ENCODE data around the gene EIF4G3. TPM values are rescaled to one million over a fixed set of nuclear protein-coding genes. Genes with fewer than 3 reads are reported as not detected.
"Not testable (repeated sequence)": the region's sequence is repeated elsewhere in the genome, so short reads cannot be mapped to it uniquely, and the experiment has no call there.

EIF4G3 gene
- total RNA-seq, 4 donors from 2014 or later: 68.9 to 110 (median 104) TPM

DNA sequence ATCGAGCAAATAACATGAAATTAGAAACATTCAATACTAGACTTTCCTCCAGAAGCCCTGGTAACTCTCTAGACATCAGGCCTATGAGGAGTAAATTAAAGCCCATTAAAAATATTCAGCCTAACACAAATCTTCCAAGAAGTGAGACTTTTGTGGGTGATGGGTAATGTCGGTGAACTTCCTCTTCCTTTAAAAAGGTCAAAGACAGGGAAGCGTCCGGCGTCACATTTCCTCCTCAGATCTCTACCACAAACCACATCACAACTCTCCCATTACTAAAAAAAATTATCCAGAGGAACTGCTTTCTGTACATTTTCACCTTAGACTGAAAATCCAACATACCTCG, 1.4 kb downstream of the EIF4G3 start:
- peak overlapping the region; percentile 89 to 96 (median 92) for H3K27ac ChIP-seq
- no peaks in the 10 kb centered on the region for H3K36me3 ChIP-seq
- intact Hi-C loops (cut with DNase I): no loop called here
- WGBS, 2 donors: 0% methylated on average over 6 of the region's 6 CpGs
- TF ChIP-seq, protein P1, sequence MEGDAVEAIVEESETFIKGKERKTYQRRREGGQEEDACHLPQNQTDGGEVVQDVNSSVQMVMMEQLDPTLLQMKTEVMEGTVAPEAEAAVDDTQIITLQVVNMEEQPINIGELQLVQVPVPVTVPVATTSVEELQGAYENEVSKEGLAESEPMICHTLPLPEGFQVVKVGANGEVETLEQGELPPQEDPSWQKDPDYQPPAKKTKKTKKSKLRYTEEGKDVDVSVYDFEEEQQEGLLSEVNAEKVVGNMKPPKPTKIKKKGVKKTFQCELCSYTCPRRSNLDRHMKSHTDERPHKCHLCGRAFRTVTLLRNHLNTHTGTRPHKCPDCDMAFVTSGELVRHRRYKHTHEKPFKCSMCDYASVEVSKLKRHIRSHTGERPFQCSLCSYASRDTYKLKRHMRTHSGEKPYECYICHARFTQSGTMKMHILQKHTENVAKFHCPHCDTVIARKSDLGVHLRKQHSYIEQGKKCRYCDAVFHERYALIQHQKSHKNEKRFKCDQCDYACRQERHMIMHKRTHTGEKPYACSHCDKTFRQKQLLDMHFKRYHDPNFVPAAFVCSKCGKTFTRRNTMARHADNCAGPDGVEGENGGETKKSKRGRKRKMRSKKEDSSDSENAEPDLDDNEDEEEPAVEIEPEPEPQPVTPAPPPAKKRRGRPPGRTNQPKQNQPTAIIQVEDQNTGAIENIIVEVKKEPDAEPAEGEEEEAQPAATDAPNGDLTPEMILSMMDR (IDR thresholded peaks at IDR 0.05): no peak
- peak in 1 of 2 donors; percentile 34 for TF ChIP-seq POLR2A (IDR thresholded peaks at IDR 0.05)
- DNase-seq: peak; percentile 28 to 35
- H3K4me1 ChIP-seq: peaks cover 26 to 33% of the 10 kb centered on the region in 2 donors
- peak overlapping the region; percentile 17 to 85 (median 77) for H3K4me3 ChIP-seq (replicated peaks in 1 of 3)
- no peaks in the 10 kb centered on the region for H3K9me3 ChIP-seq
- H3K27me3 ChIP-seq: no peaks in the 10 kb centered on the region

DNA sequence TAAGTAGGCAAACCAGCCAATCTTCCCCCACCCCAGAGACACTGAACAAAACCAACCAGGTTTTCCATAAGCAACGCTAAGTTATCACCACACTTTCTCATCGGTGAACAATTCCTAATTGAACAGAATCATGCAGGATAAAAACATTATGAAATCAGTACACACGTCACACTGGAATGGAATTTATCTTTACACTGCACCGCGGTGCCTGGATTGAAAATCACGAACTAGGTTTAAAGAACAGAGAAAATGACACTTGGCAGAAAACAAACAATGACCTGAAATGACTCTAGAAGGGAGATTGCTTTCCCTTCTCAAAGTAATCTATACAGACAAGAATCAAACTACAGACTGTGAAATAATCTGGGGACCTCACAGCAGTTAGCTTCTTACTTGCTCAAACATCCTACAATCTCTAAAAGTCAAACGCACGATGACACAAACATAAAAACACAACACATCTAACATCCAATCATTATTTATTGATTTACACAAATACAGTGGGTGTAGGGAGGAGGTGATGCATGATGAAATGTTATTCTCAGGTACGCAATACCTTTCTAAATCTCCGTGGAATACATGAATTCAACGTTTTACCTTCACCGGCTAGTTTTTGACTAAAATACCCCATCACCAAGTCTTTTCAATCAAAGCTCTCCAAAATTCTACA, 1.9 kb downstream of the EIF4G3 start:
- H3K4me1 ChIP-seq: peaks cover 28 to 33% of the 10 kb centered on the region in 2 donors
- WGBS, 2 donors: 9% methylated on average over 12 of the region's 12 CpGs
- H3K27ac ChIP-seq: peak overlapping the region; percentile 89 to 96 (median 92)
- no peaks in the 10 kb centered on the region for H3K9me3 ChIP-seq
- no peaks in the 10 kb centered on the region for H3K27me3 ChIP-seq
- no peaks in the 10 kb centered on the region for H3K36me3 ChIP-seq
- TF ChIP-seq, protein P1 (IDR thresholded peaks at IDR 0.05): no peak
- TF ChIP-seq POLR2A (IDR thresholded peaks at IDR 0.05): no peak
- intact Hi-C loops (cut with DNase I): no loop called here
- H3K4me3 ChIP-seq (replicated peaks in 1 of 3): peak overlapping the region; percentile 17 to 85 (median 77)
- DNase-seq: no peak

DNA sequence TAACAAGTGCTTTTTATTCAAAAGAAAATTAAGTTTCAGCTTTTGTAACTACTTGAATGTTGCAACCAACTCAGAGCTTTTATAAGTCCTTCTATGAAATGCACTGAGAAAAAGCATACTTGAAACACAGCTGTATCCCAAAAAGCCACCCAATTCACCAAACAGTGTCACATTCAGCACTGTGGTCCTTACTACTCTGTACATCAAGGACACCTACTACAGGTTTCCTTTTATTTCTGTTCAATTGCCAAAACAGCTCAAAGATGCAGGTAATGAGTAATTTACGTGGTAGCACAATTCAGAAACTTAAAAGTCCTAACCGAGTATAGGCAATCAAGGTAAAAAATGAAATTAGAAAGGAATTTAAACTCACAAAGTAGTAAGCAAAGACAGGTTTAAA, 2.5 kb downstream of the EIF4G3 start:
- intact Hi-C loops (cut with DNase I): no loop called here
- WGBS, 2 donors: 46 to 60% methylated on average over 2 of the region's 2 CpGs
- Histone ChIP-seq H3K27me3 (no peaks in the 10 kb centered on the region), H3K36me3 (peaks cover 0 to under 1% of the 10 kb centered on the region in 2 donors), H3K27ac (peak overlapping the region; percentile 89 to 96 (median 92)), H3K4me3 (replicated peaks in 1 of 3) (peak overlapping the region in 1 of 3 donors; percentile 77), H3K4me1 (peaks cover 28 to 33% of the 10 kb centered on the region in 2 donors), H3K9me3 (no peaks in the 10 kb centered on the region)
- no peak for DNase-seq
- TF ChIP-seq POLR2A (IDR thresholded peaks at IDR 0.05): no peak
- TF ChIP-seq, protein P1 (IDR thresholded peaks at IDR 0.05): no peak

DNA sequence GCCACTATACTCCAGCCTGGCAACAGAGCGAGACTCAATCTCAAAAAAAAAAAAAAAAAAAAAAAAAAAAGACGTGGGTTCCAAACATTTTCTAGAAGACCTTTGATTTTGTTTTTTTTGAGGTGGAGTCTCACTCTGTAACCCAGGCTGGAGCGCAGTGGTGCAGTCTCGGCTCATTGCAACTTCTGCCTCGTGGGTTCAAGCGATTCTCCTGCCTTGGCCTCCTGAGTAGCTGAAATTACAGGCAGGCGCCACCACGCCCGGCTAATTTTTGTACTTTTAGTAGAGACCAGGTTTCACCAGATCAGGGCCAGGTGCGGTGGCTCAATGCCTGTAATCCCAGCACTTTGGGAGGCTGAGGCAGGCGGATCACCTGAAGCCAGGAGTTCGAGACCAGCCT, 3.6 kb downstream of the EIF4G3 start:
- DNase-seq; H3K9me3 ChIP-seq; H3K36me3 ChIP-seq; H3K27me3 ChIP-seq; H3K4me3 ChIP-seq (replicated peaks in 1 of 3); H3K27ac ChIP-seq; intact Hi-C loops (cut with DNase I): not testable (repeated sequence)
- WGBS, 2 donors: 91% methylated on average over 12 of the region's 12 CpGs
- H3K4me1 ChIP-seq: peaks cover 28 to 33% of the 10 kb centered on the region in 2 donors

DNA sequence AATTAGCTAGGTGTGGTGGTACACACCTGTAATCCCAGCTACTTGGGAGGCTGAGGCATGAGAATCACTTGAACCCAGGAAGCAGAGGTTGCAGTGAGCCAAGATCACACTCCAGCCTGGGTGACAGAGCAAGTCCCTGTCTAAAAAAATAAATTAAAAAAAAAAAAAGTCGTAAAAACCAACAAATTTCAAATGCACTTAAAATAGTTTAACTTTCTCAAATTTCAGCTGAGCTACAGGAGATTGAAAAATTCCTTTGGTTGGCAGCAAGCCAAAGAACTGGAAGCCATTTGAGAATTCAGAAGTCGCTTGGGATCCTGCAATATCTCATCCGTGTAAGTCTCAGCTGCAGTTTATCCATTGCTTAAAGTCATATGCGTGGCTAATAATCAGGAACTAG, 5.9 kb downstream of the EIF4G3 start:
- Histone ChIP-seq H3K27ac (peak overlapping the region; percentile 59 to 71 (median 67)), H3K4me1 (peaks cover 28 to 29% of the 10 kb centered on the region in 2 donors)
- DNase-seq: peak; percentile 47 to 55
- H3K9me3 ChIP-seq; intact Hi-C loops (cut with DNase I); H3K4me3 ChIP-seq (replicated peaks in 1 of 3); H3K27me3 ChIP-seq; H3K36me3 ChIP-seq: not testable (repeated sequence)
- 30 to 39% methylated on average over 4 of the region's 4 CpGs for WGBS, 2 donors

DNA sequence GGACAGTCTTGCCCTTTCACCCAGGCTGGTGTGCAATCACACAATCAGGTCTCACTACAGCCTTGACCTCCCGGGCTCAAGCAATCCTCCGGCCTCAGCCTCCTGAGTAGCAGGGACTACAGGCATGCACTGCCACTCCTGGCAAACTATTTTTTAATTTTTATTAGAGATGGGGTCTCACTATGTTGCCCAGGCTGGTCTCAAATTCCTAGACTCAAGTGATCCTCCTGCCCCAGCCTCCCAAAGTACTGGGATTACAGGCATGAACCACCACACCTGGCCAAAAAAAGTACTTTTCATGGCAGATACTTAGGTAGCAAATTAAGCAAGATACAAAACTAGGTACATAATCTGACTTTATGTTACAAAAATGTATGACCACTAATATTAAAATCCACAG, 8.3 kb downstream of the EIF4G3 start:
- Histone ChIP-seq H3K27me3 (no peaks in the 10 kb centered on the region), H3K4me1 (peaks cover 19% of the 10 kb centered on the region in 2 donors), H3K36me3 (peaks cover 0 to 4% of the 10 kb centered on the region in 2 donors), H3K4me3 (replicated peaks in 1 of 3) (no peak overlapping the region), H3K27ac (peak overlapping the region in 1 of 3 donors; percentile 71), H3K9me3 (no peaks in the 10 kb centered on the region)
- WGBS, 2 donors: 96 to 97% methylated on average over 2 of the region's 2 CpGs
- no peak for DNase-seq
- intact Hi-C loops (cut with DNase I): no loop called here
- TF ChIP-seq, protein P1 (IDR thresholded peaks at IDR 0.05): no peak
- TF ChIP-seq POLR2A (IDR thresholded peaks at IDR 0.05): no peak
